HG03354 (cell line): ENCODE results near the gene NT5C.

Source experiments
- ATAC-seq: cut with Tn5 transposase; IDR thresholded peaks from one replicate; pipeline ENCODE4 v1.9.1; 2021; ENCODE audit warnings: mild to moderate bottlenecking; ENCODE audit not compliant: unreplicated experiment, poor library complexity, severe bottlenecking

The NT5C gene

GRCh38 chr17:75125984-75126383 lies 5.6 kb downstream of the NT5C start:
- no peak for ATAC-seq

DNA sequence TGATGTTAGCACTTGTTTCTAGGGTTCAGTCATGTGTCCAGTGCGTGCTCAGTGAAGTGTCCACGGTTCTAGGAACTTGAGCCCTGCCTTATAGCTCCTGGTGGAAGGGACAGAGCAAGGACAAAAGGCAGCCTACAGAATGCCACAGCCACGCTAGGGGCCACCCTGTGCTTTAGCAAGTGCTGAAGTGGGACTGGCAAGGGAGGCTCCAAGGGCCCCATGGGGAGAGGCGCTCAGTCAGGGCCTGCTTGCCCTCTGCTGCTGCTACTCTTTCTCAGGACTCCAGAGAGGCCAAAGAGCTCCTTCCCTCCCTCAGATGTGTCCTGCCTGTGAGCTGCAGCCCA lies 6.8 kb downstream of the NT5C start:
- ATAC-seq: no peak

- ATAC-seq: no peak
Observed at GRCh38 chr17:75124041-75124818, 7.3 kb downstream of the NT5C start.

GRCh38 chr17:75118307-75118706 lies 13.2 kb downstream of the NT5C start:
- ATAC-seq: no peak

GRCh38 chr17:75116737-75117136 lies 14.8 kb downstream of the NT5C start:
- no peak for ATAC-seq

DNA sequence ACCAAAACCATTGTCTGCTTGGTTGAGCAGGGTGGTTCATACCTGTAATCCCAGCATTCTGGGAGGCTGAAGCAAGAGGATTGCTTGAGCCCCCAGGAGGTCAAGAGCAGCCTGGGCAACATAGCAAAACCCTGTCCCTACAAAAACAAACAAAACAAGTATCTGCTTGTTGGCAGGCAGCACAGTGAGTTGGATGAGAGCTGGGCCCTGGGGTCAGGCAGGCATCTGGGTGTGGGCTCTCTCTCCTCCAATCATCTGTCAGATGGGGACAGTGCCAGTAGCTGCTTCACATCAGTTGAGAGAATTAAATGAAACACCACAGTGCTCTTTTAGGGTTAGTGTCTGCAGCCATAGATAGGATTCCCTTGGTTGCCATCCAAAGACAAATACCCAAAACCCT lies 16.0 kb downstream of the NT5C start:
- ATAC-seq: no peak

- ATAC-seq: no peak
Observed at GRCh38 chr17:75114552-75115314, 16.8 kb downstream of the NT5C start.

- ATAC-seq: peak; percentile 54
Observed at GRCh38 chr17:75113798-75114551, 17.6 kb downstream of the NT5C start.

- no peak for ATAC-seq
Observed at GRCh38 chr17:75111777-75112335, 19.7 kb downstream of the NT5C start.

DNA sequence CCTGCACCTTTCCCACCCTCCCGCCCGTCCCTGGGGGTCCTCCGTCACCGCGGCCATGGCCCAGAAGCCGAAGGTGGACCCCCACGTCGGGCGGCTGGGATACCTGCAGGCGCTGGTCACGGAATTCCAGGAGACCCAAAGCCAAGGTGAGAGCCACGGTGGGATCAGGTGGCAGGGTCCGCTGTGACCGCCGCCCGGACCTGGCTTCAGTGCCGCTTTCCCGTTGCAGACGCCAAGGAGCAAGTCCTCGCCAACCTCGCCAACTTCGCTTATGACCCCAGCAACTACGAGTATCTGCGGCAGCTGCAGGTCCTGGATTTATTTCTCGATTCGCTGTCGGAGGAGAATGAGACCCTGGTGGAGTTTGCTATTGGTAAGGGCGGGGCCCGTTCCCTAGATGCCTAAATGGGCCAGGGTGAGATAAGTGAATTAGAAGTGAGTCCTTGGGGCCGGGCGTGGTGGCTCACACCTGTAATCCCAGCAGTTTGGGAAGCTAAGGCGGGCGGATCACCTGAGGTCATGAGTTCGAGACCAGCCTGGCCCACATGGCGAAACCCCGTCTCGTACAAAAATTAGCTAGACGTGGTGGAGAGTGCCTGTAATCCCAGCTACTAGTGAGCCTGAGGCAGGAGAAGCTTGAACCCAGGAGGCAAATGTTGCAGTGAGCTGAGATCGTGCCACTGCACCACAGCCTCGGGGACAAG lies 21.2 kb downstream of the NT5C start:
- ATAC-seq: no peak

DNA sequence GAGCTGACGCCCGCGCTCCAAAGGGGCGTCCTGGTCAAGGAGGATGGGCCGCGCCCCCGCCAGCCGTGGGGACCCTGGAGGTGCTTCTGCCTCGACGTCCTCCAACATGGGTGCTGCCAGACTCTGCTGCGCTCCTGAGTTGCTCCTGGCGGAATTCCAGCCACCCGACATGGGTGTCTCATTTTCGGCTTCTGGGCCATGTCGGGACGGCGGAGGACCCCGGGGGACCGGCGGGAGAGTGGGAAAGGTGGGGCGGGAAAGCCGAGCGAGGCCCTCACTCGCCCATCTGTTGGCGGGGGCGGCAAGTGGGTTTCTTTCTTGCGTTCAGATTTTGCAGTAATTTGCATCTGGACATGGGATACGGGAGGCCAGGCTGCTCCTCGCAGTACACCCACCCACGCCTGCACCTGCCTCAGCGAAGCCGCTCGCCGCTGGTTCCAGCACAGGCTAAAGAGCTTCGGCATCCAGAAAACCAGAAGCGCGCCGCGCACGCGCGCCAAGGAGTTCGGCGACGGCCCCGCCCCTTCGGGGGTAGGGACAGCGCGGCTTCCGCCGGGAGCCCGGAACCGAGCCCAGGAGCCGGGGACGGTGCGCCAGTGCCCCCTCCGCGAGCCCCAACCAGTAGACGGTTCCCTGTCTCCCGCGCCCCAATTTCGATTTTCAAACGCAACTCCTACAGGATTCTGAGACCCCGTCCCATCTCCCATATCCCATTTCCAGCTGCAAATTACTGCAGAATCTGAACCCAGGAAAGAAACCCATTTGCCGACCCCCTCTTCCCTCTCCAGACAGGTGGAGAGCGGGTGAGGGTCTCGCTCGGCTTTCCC lies 21.9 kb downstream of the NT5C start, which contains the start of gene ARMC7:
TSS of gene ARMC7 (plus strand) at position 563 of the 827 bp plus-strand sequence. CDS start 320 bp downstream, outside the sequence.
- peak; percentile 65 for ATAC-seq

- ATAC-seq: no peak
Observed at GRCh38 chr17:75109046-75109406, 22.5 kb downstream of the NT5C start.

GRCh38 chr17:75108193-75108592 lies 23.3 kb downstream of the NT5C start:
- ATAC-seq: no peak

GRCh38 chr17:75105126-75106080 lies 26.1 kb downstream of the NT5C start:
- no peak for ATAC-seq

DNA sequence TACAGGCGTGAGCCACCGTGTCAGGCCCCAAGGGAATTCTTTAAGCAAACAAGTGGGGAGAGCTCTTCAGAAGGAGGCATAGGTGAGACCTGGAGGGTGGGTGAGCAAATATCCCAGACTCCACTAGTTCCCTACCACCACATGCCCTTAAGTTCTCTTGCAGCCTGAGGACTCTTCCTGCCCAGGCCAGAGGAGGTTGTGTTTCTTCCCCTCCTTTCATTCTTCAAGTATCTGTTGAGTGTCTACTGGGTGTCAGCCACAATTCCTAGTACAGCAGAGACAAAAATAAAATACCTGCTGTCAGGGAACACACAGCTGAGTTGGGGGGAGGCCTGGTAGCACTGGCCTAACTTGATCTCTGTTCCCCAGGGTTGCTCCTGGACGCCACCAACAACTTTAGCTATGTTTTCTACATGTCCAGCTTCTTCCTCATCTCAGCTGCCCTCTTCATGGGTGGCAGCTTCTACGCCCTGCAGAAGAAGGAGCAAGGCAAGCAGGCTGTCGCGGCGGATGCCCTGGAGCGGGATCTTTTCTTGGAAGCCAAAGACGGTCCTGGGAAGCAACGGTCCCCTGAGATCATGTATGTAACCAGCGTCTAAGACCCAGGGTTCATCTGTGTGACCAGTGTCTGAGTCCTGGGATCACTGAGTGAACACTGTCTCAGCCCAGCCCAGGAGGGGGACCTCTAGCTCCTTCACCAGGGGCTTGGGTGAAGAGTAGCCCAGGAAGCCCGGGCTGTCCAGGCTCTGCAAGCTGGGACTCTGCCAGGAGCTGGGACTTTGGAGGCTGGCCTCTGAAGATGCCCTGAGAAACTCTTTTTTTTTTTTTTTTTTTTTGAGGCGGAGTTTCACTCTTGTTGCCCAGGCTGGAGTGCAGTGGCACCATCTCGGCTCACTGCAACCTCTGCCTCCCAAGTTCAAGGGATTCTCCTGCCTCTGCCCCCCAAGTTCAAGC lies 27.7 kb downstream of the NT5C start:
- no peak for ATAC-seq

GRCh38 chr17:75102385-75102821 lies 29.1 kb downstream of the NT5C start:
- ATAC-seq: no peak
